ENCODE measurements around the gene KDM3A. TPM values are rescaled to one million over a fixed set of nuclear protein-coding genes. Genes with fewer than 3 reads are reported as not detected.

Gene KDM3A
- polyA plus RNA-seq, 3 donors = 10.3 to 15.1 (median 14.6) TPM

- H3K27ac ChIP-seq (ENCODE audit: low read depth, low read length) = no peak overlapping the region
- WGBS, 3 donors = 83 to 93% (median 89%) methylated on average over 3 of the region's 3 CpGs
These were observed 57.5 kb downstream of the KDM3A start for GRCh38 chr2:86498468-86499260.

DNA sequence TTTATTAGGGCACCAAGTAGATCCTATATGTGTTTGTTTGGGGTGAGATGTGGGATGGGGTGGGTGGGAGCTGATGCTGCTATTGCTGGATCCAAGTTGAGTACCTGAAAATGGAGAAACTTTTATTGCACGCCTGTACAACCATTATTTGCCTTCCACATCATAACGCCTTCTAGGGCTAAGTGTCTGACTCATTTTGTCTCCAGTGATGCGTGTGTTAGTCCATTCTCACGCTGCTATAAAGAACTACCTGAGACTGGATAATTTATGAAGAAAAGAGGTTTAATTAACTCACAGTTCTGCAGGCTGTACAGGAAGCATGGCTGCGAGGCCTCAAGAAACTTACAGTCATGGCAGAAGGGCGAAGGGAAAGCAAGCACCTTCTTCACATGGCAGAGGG, 58.2 kb downstream of the KDM3A start:
- no peak overlapping the region for H3K27ac ChIP-seq (ENCODE audit: low read depth, low read length)
- 97 to 99% (median 98%) methylated on average over 6 of the region's 6 CpGs for WGBS, 3 donors

GRCh38 chr2:86500325-86501083, 59.3 kb downstream of the KDM3A start:
- H3K27ac ChIP-seq (ENCODE audit: low read depth, low read length) = no peak overlapping the region
- 94 to 100% (median 97%) methylated on average over 2 of the region's 2 CpGs for WGBS, 3 donors

DNA sequence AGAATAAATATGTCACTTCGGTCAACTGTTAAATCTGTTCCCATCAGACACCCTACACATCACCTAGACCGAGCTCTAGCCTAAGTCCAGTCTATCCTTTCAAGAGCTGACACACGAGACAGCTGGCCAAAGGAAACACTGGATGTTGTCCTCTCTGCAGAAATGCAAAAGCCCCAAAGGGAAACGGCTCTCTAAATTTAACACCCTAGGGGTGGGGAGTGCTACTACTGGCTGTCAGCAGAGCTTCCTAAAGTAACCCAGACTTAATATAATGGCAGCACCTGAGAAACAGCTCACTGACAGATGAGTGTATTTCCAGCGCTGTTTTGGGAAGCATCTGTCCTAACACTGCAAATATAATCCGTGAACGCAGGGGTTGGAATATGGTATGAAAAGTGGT, 66.4 kb downstream of the KDM3A start:
- H3K27ac ChIP-seq (ENCODE audit: low read depth, low read length) = no peak overlapping the region
- WGBS, 3 donors = 91 to 95% (median 94%) methylated on average over 7 of the region's 7 CpGs

- no peak overlapping the region for H3K27ac ChIP-seq (ENCODE audit: low read depth, low read length)
- 93 to 99% (median 96%) methylated on average over 4 of the region's 4 CpGs for WGBS, 3 donors
These were observed 69.3 kb downstream of the KDM3A start for GRCh38 chr2:86510436-86510933.

GRCh38 chr2:86512034-86512433, 70.9 kb downstream of the KDM3A start:
- no peak overlapping the region for H3K27ac ChIP-seq (ENCODE audit: low read depth, low read length)
- WGBS, 3 donors = 91 to 94% (median 93%) methylated on average over 4 of the region's 4 CpGs

- H3K27ac ChIP-seq (ENCODE audit: low read depth, low read length) = no peak overlapping the region
- WGBS, 3 donors = 79 to 93% (median 87%) methylated on average over 2 of the region's 2 CpGs
These were observed 71.7 kb downstream of the KDM3A start for GRCh38 chr2:86512892-86513291.

DNA sequence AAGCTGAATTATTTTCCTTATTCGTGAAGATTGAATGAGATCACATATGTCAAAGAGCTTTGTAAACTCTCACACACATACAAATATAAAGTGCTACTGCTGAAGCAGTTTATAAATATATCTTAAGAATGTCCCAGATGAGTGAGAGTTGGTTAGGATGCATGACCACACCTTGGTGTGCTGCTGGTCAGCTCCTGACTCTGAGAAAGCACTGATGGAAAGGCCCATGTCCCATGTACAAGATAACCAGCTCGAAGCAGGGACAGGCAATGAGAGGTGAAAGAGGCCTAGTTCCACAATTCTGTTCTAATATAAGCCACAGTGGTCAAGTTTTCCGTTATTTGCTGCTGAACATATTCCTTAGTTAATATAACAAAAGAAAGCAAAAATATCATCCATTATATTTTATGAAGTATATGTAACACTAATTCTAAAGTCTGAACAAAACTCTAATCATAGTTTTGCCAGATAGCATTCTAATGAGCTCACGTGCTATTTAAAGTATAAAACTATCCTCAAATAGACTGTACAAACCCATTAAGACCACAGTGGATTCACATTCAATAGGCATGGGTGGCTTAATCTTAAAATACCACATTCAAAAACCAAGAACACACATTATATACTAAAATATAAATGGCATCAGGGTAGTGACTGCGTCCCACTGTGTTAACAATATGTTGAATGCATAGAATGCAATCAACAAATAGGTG, 72.9 kb downstream of the KDM3A start:
- no peak overlapping the region for H3K27ac ChIP-seq (ENCODE audit: low read depth, low read length)
- WGBS, 3 donors = 83 to 95% (median 94%) methylated on average over 5 of the region's 5 CpGs

DNA sequence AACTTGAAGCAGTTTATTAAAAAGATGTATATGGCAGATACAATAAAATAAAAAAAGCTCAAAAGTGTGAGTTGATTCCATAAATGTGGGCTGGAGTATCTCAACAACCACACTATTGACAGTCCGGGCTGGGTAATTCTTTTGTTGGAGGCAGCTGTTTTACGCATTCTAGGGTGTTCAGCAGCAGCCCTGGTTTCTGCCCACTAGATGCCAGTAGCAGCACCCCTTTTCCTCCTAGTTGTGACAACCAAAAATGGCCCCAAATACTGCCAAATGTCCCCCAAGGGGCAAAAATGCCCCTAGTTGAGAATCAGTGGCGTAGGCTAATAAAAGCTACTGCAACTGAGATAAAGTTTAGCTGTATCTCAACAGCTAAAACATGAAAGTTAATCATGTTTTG, 77.3 kb downstream of the KDM3A start:
- no peak overlapping the region for H3K27ac ChIP-seq (ENCODE audit: low read depth, low read length)
- WGBS, 3 donors = 65 to 83% (median 77%) methylated on average over 3 of the region's 3 CpGs

DNA sequence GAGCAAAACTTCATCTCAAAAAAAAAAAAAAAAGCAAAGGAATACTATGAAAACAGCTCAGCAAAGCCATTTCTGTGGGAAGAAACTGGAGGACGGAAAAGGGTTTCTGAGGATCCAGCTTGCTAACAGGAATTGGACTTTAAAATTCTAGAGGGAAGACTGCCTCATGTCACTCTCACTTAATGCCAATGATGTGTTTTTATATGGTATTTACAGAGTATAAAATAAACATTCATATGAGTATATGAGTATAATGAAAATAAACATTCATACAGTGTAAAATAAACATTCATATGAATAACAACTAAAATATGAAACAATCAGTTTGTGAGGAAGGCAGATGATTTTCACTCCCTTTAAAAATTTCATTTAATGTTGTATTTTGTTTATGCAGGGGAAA, 78.2 kb downstream of the KDM3A start:
- no peak overlapping the region for H3K27ac ChIP-seq (ENCODE audit: low read depth, low read length)
- 91 to 100% (median 100%) methylated on average over 1 of the region's 1 CpG for WGBS, 3 donors

- 90 to 100% (median 93%) methylated on average over 1 of the region's 1 CpG for WGBS, 3 donors
- H3K27ac ChIP-seq (ENCODE audit: low read depth, low read length) = no peak overlapping the region
These were observed 79.0 kb downstream of the KDM3A start for GRCh38 chr2:86520153-86520552.

DNA sequence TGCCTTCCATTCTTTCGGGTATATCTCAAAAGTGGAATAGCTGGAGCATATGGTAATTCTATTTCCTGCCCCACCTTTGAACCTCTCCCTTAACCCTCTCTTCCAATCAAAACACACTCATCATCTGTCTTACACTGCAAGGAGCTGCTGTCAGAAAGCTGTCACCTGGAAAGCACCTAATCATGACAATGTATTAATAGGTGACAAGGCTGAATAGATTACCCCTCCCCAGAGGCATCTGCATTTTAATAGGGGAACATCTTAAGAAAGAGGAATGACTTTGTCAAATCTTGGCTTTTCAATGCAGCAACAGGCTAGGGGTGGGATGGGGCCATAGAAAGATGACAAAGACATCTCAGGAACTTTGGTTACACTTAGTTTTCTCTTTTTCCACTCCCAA, 80.8 kb downstream of the KDM3A start:
- H3K27ac ChIP-seq (ENCODE audit: low read depth, low read length) = no peak overlapping the region
- 86 to 92% (median 88%) methylated on average over 1 of the region's 1 CpG for WGBS, 3 donors

DNA sequence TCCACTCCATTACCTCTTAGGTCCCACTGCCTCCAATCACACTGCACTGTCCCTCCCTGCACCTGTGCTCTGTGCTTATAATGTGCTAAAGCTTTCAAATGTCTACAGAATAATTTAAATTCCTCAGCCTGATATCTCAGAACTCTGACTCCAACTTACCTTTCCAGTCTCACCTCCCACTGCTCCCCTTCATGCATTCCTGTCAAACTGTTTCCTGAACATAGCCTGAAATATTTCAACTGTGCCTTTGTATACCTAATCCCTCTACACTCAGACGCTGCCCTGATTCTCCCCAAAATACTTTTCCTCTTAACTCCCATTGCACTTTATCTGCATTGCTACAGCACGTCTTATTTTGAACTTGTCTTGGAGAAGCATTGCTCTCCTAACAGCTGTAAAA, 81.5 kb downstream of the KDM3A start:
- WGBS, 3 donors = 73 to 91% (median 77%) methylated on average over 2 of the region's 2 CpGs
- H3K27ac ChIP-seq (ENCODE audit: low read depth, low read length) = no peak overlapping the region

DNA sequence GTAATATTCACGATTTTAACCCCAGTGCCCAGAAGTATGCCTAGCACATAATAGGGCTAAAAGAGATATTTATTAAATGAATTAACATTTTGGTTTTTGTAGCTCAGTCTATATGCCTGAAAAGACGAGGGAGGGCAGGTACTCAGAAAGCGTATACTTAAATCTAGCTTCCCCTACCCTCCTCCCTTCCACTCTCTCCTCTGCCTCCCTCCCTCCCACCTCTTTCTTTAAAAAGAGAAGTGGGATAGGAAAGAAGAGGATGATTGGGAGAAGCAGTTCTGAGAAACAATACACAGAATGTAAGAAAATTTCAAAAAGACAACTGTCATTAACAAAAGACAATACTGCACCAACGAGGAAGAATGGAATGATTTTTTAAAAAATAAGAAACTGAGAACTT, 82.3 kb downstream of the KDM3A start:
- no peak overlapping the region for H3K27ac ChIP-seq (ENCODE audit: low read depth, low read length)
- 95 to 99% (median 97%) methylated on average over 4 of the region's 4 CpGs for WGBS, 3 donors

DNA sequence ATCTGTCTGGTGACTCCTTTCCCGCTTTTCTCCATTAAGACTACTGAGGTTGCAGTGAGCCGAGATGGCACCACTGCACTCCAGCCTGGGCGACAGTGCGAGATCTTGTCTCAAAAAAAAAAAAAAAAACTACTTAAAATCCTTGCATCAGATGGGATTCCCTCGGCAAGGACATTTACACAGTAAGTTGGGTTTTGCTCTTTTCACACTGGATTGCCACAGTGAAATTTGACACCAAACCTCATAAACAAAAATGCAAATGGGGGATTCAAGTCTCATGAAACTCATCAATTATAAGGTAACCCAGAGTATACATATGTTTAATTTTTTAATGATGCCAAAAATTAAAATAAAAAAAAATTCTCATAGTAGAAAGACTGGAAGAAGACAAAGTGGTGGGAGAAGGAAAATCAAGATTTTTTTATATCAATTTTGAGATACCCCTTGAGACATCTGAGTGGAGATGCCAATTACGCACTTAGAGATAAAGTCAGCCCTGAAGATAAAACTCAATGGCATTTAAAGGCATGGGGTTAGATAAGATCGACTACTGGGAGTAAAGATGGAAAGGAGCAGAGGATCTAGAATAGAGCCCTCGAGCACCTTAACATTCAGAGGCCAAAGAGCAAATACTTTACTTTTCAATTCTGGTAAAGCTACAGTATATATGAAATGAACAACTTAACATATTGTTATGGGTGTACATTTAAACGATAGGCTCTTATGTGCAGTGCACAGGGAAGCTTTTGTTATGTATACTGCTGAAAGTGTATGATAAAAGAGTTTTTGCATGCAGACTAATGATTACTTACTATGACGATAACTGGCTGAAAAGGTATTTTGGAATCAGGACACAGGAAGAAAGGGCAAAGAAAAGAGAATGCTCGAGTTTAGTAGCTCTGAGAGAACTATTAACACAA, 84.5 kb downstream of the KDM3A start:
- 83 to 94% (median 90%) methylated on average over 11 of the region's 11 CpGs for WGBS, 3 donors
- no peak overlapping the region for H3K27ac ChIP-seq (ENCODE audit: low read depth, low read length)

- H3K27ac ChIP-seq (ENCODE audit: low read depth, low read length) = no peak overlapping the region
- 99 to 100% (median 100%) methylated on average over 3 of the region's 3 CpGs for WGBS, 3 donors
These were observed 92.4 kb downstream of the KDM3A start for GRCh38 chr2:86533589-86533988.

DNA sequence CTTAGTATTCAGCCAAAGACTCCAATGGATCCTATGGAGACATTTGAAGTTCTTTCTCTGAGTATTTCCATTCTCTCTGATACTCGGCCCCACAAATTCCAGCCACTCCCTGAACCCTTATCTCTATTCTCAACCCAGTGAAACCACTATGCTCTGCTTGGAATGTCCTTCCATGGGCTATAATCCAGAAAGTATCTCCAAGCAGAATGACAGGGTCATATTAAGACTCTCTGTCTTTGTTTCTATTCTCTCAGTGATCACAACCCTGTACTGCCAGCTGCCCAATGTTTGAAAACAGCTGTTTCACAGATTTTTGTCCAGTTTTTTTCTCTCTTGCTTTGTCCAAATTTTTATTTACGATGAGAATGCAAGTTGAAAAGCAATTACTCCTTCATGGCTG, 100.2 kb downstream of the KDM3A start:
- H3K27ac ChIP-seq (ENCODE audit: low read depth, low read length) = no peak overlapping the region
- 57 to 61% (median 59%) methylated on average over 2 of the region's 2 CpGs for WGBS, 3 donors
